NCI-H446 (cell line): ENCODE results near the gene MAGEA2.
"Not testable (repeated sequence)": the region's sequence is repeated elsewhere in the genome, so short reads cannot be mapped to it uniquely, and the experiment has no call there.

Source experiments
- DNase-seq, 2 experiments: peaks; one replicate each; lab custom pipeline; 2025; lab: John Stamatoyannopoulos, UW

Gene MAGEA2

GRCh38 chrX:152706500-152706899, 47.1 kb downstream of the MAGEA2 start:
- DNase-seq, result not testable (repeated sequence)

GRCh38 chrX:152700390-152700789, 53.3 kb downstream of the MAGEA2 start:
- not testable (repeated sequence) for DNase-seq
